ENCODE results near the gene RAPGEF5.

Gene RAPGEF5

DNA sequence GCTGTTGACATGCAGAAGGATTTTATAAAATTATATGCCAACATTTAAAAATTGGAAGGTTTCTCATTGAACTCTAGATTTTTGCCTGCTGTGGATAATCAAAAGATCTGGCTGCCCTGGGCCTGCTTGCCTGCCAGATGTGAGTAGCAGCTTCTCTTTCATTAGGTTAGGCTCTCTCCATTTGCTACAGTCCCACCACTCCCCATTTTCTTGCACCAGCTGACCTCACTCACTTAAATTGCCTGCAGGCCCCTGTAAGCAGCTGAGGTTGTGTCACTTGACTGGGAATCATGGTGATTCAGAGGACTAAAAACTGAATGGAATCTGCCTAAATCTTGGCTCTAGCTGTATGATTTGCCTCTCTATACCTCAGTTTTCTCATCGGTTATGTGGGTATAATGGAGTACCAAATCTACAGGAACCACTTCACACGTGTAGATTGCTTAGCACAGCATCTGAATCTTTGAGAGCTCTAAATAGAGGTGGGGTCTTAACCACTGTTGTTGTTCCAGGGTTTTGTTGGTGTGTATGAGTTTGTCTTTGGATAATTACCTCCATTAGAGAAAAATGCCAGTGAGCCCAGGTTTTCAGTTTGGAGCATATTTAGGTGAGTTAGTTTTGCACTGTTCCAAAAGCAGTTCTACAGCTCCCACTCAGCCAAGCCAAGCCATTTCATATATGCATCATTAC is 18.6 kb upstream of the RAPGEF5 start:
- no peak for DNase-seq

DNA sequence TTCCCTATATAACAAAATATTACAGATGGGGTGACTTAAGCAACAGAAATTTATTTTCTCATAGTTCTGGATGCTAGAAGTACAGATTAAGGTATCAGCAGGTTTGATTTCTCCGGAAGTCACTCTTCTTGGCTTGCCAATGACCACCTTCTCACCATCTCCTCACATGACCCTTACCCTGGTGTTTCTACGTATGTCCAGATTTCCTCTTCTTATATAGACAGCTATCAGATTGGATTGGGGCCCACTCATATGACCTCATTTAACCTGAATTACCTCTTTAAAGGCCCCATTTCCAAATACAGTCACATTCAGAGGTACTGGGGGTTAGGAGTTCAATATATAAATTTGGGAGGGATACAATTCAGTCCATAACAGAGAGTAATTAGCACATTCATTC is 17.0 kb upstream of the RAPGEF5 start:
- no peak for DNase-seq

GRCh38 chr7:22373388-22373787 is 16.4 kb upstream of the RAPGEF5 start:
- DNase-seq: no peak

- DNase-seq: peak; percentile 9
These were observed 15.9 kb upstream of the RAPGEF5 start for GRCh38 chr7:22372863-22373262.

- DNase-seq: no peak
These were observed 14.9 kb upstream of the RAPGEF5 start for GRCh38 chr7:22371878-22372277.

- DNase-seq: no peak
These were observed 7.9 kb upstream of the RAPGEF5 start for GRCh38 chr7:22364900-22365299.

GRCh38 chr7:22363756-22364422 is 6.9 kb upstream of the RAPGEF5 start:
- no peak for DNase-seq

DNA sequence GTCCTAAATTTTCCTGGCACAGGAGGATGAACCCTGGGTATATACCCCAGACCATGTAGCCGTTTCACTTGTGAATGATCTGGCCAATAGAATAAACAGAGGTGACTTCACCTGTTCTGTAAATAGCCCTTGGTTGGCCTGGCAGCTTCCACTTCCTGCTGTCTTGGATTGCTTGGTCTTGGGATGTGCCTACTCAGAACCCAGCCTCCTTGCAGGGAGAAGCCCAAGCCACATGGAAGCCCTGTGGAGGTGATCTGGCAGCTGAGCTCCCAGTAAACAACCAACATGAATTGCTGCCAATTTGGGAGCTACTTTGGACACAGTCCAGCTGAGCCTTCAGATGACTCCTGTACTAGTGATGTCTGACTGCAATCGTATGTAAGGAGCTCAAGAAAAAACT is 4.8 kb upstream of the RAPGEF5 start:
- peak; percentile 56 for DNase-seq

DNA sequence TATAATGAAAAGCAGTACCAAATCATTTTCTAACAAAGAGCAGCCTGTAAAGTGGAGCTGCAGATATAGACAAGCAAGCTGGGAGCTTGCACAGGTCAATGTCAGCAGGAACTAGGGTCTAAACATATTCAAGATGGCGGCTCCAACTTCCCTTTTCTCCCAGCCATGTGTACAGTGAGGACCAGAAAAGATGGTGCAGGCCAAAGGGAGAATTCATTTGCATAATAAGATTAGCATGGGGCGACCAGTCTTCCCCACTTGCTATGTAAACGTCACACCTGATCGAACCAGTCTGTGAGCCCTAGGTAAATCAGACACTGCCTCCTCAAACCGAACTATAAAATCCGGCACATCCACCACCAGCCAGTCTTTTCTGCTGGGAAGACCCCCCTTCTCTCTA is 4.4 kb upstream of the RAPGEF5 start:
- peak; percentile 32 for DNase-seq

DNA sequence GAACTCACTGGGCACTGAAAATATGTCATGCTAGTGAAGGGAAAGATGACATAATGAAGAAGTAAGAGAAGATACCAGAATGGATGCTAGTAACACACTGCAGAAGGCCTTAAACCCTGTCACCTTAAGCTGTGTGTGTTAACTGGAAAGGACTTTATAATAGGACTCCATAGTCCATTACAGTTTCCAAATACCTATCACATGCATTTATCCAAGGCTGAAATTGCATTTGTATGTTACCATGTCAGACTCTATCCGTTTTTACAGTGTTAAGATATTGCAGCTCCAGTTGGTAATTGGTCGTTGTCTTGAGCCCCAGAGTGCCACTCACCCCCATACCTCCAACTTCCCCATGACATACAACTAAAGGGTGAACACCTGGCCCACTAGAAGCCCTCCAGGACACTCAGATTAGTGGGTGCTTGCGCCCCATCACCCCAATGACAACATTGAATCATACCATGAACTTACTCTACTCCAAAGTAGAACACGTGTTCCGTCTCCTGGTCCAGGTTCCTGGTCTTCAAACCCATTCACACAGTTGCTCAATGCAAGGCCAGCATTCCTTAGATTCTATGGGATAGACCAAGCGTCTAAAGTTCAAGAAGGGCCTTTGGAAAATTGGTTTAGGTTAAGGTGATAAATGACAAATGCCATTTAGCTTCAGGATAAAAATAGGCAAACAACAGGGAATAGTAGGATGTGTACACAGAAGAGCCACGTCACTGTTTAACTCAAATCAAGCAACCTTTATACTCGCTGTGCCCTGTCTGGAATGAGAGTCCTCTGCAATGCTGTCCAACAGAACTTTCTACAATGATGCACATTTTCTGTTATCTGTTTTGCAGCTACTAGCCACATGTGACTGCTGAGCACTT is 2.1 kb upstream of the RAPGEF5 start:
- no peak for DNase-seq

- DNase-seq: no peak
These were observed 589 bp upstream of the RAPGEF5 start for GRCh38 chr7:22357311-22358175.

DNA sequence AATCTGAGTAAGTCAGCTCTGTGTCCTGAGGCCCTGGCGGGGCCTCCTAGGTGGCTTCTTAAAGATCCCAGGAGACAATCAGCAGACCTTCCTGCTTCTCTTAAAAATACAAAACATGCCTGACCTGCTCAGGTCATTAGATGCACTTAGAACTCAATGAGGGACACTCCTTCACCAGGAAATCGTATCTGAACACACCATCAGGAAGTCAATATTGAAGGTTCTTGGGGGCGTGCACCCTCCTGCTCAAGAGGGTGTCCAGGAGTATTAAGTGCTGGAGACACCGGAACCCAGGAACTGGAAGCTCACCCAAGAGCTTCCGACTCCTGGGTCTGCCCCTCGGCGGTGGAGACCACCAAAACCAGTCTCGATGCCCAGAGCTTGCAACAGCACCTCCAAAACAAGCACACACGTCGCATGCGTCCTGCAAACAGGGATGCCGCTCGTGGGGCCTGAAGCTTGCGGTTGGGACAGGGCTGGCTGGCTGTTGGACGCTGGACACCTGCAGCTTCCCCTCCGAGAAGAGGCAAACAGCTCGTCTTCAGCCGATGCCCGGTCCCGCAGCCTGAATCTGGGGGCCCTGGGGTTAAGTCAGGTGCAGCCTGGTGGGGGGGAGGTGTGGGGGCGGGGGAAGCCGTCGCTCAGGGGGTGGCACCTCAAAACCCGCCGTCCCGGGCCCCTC is 803 bp downstream of the RAPGEF5 start:
- DNase-seq: no peak

DNA sequence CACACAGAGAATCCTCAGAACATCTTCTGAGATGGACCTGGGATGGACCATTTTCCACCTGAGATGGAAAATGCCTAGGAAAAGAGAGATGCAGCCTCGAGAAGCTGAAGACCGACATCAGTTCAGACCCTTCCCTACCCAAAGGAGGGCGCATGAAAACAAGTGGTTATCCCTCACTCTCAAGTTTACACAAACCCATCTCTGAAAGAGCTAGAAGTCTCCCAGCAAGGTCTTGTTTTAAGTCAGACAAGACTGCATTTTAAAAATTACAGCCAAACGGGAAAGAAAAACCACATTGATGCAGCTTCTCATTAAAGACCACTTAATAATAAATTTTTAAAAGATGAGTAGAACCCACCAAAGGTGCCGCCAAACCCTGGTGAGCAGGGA is 1.3 kb downstream of the RAPGEF5 start:
- no peak for DNase-seq

DNA sequence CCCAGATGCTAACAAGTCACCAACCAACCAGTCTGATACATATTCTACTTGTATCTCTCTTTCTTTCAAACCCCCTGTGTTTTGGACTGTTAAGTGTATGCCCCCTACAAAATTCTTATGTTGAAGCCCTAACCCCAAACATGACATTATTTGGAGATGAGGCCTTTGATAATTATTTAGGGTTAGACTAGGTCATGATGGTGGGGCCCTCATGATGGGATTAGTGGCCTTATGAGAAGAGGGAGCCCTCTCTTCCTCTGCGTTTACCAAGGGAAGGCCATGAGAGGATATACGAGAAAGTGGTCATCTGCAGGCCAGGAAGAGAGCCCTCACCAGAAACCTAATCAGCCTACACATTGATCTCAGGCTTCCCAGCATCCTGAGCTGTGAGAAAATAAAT is 2.5 kb downstream of the RAPGEF5 start:
- DNase-seq: no peak

DNA sequence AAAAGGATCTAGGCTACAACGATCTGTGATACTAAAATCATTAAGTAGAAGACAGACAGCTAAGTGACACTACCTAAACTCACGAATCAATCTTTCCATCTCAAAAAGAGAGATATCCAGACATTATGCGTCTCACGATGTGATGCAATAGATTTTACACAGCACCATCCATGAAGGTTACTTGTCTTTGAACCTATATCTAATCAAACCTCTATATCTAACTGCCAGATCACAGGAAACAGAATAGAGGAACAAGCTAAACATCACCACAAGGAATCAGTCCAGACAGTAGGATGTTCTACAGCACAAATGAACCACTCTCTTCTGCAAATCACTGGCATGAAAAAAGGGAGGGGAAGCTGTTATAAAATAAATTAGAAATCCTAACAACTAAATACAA is 4.1 kb downstream of the RAPGEF5 start:
- DNase-seq: no peak

- DNase-seq: no peak
These were observed 5.1 kb downstream of the RAPGEF5 start for GRCh38 chr7:22351878-22352277.

GRCh38 chr7:22351329-22351692 is 5.6 kb downstream of the RAPGEF5 start:
- DNase-seq: no peak

- DNase-seq: no peak
These were observed 6.3 kb downstream of the RAPGEF5 start for GRCh38 chr7:22350466-22351328.

DNA sequence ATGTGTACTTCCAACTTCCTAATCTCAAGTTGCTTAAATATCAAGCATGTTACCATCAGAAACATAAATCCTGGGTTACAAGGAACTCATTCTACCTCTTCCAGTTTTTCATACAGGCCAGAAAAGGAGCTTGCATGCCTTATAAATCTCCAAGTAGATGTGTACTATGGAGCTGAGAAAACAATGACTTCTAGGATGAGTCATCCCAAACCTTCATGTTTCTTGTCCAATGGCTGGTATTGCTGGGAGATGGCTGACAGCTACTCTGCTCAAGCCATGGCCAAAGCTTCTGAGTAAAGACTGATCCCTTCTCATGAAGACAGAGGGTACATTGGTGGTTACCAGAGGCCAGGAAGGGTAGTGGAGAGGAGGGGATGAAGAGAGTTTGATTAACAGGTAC is 8.6 kb downstream of the RAPGEF5 start:
- DNase-seq: no peak

GRCh38 chr7:22346383-22347107 is 10.4 kb downstream of the RAPGEF5 start:
- peak; percentile 25 for DNase-seq

DNA sequence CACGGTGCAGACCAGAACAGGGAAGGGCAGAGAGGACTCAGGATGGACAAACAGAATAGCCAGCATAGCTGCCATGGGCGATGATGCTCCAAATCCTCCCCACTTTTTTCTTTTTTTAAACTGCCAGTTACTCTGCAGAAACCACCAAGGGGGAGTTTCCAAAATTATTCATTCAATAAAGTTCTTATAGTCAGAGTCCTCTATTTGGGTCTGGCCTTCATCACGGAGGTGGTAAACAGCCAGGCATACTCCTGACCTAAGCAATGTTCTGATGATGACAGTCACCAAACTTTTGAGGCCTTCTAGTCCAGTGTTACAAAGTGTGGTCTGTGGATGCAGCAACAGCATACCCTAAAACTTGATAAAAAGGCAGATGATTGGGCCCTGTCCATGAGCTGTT is 12.3 kb downstream of the RAPGEF5 start:
- DNase-seq: no peak
